GM12878 (cell line): ENCODE results near the gene TGFBRAP1. TPM values are rescaled to one million over a fixed set of nuclear protein-coding genes. Genes with fewer than 3 reads are reported as not detected.
A peak's percentile ranks its signal among the peaks of the same experiment; 100 is the strongest.

Experiments
- CREM ChIP-seq: IDR thresholded peaks from 2 replicates; pipeline ENCODE4 v1.6.1; 2014; ENCODE audit warnings: antibody characterized with exemption, low read depth
- DPF2 ChIP-seq: fragments of 450-650 bp; IDR thresholded peaks from 2 replicates; pipeline ENCODE4 v1.6.1; 2017; ENCODE audit warnings: mild to moderate bottlenecking
- EZH2 ChIP-seq: IDR thresholded peaks from 2 replicates; pipeline ENCODE4 v1.6.1; 2012; ENCODE audit warnings: low read depth, mild to moderate bottlenecking, control low read depth, inconsistent platforms, low read length, borderline replicate concordance; ENCODE audit not compliant: control insufficient read depth
- HDAC6 ChIP-seq: fragments of 200-600 bp; sonication (generic); IDR thresholded peaks from one replicate; pipeline ENCODE4 v1.8.0; 2017; ENCODE audit warnings: antibody characterized with exemption; ENCODE audit not compliant: unreplicated experiment
- JUNB ChIP-seq: IDR thresholded peaks from 2 replicates; pipeline ENCODE4 v1.6.1; 2016; ENCODE audit warnings: antibody characterized with exemption, mild to moderate bottlenecking
- MEF2B ChIP-seq: fragments of 450-650 bp; IDR thresholded peaks from 2 replicates; pipeline ENCODE4 v1.6.1; 2018; ENCODE audit warnings: mild to moderate bottlenecking, moderate library complexity; ENCODE audit not compliant: partially characterized antibody, poor library complexity, severe bottlenecking
- NFYA ChIP-seq: IDR thresholded peaks from 2 replicates; pipeline ENCODE4 v1.6.1; 2011; ENCODE audit warnings: low read depth, mild to moderate bottlenecking, low read length, improper control_type of control experiment, borderline replicate concordance
- POLR2A ChIP-seq: IDR thresholded peaks from 2 replicates; pipeline ENCODE4 v1.6.1; 2011; ENCODE audit warnings: low read depth, mild to moderate bottlenecking, low read length
- SIN3A ChIP-seq: IDR thresholded peaks from 2 replicates; pipeline ENCODE4 v1.6.1; 2012; ENCODE audit warnings: low read depth, low read length, improper control_type of control experiment
- SMC3 ChIP-seq: IDR thresholded peaks from 2 replicates; pipeline ENCODE4 v1.6.1; 2011; ENCODE audit warnings: low read length, improper control_type of control experiment, borderline replicate concordance
- TAF1 ChIP-seq: IDR thresholded peaks from 2 replicates; pipeline ENCODE4 v1.6.1; 2011; ENCODE audit warnings: mild to moderate bottlenecking, low read depth, low read length, borderline replicate concordance
- YBX1 ChIP-seq: fragments of 450-650 bp; IDR thresholded peaks from 2 replicates; pipeline ENCODE4 v1.6.1; 2016; ENCODE audit warnings: antibody characterized with exemption
- ZNF217 ChIP-seq: fragments of 450-650 bp; IDR thresholded peaks from 2 replicates; pipeline ENCODE4 v1.6.1; 2017; ENCODE audit warnings: antibody characterized with exemption, mild to moderate bottlenecking
- ZSCAN29 ChIP-seq: fragments of 450-650 bp; IDR thresholded peaks from 2 replicates; pipeline ENCODE4 v1.6.1; 2017; ENCODE audit warnings: mild to moderate bottlenecking, moderate library complexity
- polyA plus RNA-seq, 11 experiments: library from polyadenylated mRNA; depleted of rRNA in 4 of 11; unstranded in 6 of 11; stranded (reverse) in 5 of 11; fragments of >200 nt; fragmentation: Nextera tagmentation in 4 of 11; fragmentation: Illumina TruSeq in 1 of 11; extraction: Ambion mirVana in 4 of 11; extraction: Trizol in 1 of 11; gene quantifications; 1 replicate in 1 of 11; 2 replicates in 10 of 11; pipeline versions ENCODE4 v1.2.1 to v1.2.3, GENCODE V29; 2011 to 2016; ENCODE audit warnings: inconsistent platforms in 2 of 11, missing spikeins in 2 of 11, low read depth in 1 of 11
- total RNA-seq, 4 experiments: library from RNA; depleted of rRNA in 3 of 4; stranded (reverse); fragments of >200 nt in 3 of 4; fragmentation: Illumina TruSeq in 1 of 4; extraction: Trizol in 1 of 4; gene quantifications; 2 replicates each; pipeline versions ENCODE4 v1.2.1 to v1.2.3, GENCODE V29; 2013 to 2021
- TF ChIP-seq, protein P1 (sequence below): fragments of 450-650 bp; formaldehyde crosslinking; IDR thresholded peaks from 2 replicates; pipeline ENCODE4 v1.4.0; 2020; ENCODE audit warnings: mild to moderate bottlenecking, moderate library complexity
- TF ChIP-seq, protein P2 (sequence below): IDR thresholded peaks from 2 replicates; pipeline ENCODE4 v1.6.1; 2012; ENCODE audit warnings: low read depth, low read length, improper control_type of control experiment
- TF ChIP-seq, protein P3 (sequence below): fragments of 450-650 bp; IDR thresholded peaks from 2 replicates; pipeline ENCODE4 v1.6.1; 2016; ENCODE audit warnings: mild to moderate bottlenecking
- TF ChIP-seq, protein P4 (sequence below): fragments of 450-650 bp; IDR thresholded peaks from 2 replicates; pipeline ENCODE4 v1.6.1; 2017; ENCODE audit warnings: mild to moderate bottlenecking, moderate library complexity
- TF ChIP-seq, protein P5 (sequence below): fragments of 450-650 bp; IDR thresholded peaks from 2 replicates; pipeline ENCODE4 v1.6.1; 2014; ENCODE audit warnings: mild to moderate bottlenecking

The TGFBRAP1 gene
- total and polyA plus RNA-seq, 10 of the 15 experiments (the other 5 are each of a cell fraction or from before 2014, with no cell fraction given), result 7.9 to 37.4 (median 23.7) TPM

DNA sequence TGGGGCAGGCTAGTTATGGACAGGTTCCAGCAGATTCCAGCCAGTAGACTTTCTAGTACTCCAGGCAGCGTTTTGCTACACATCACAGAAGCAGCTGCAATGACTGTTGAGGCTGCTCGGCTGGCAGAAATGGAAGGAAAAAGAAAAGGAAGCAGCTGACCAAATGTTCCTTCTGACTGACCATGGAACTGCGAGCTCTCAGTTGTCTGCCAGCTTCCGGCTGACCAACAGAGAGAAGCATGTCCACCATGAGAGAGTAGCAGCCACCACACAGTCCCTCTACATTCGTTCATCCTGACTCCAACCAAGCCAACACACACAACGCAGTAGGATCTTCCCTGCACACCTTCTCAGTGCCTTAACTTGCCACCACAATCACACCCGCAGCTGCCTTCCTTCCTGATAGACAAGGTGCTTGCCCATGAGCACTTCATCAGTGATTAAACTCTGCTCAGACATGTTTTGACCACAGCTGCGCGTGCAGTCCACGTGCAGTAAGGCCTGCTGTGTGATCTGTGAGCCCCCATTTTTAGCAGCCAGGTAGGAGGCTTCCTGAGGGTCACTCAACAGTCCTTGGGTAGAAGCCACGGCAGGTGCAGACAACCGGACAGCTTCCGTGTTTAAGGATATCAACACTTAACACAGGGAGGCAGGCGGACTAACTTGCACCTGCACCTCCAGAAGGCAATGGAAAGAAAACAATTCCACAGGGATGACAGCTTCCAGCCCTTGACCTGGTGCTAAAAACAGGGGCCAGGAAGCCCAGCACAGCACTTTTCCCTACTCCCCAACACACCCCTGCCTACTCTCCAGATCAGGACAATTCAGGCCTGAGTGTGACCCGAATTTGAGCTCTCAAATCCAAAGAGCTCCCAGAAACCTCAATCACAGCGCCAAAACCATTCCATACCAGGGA, 996 bp downstream of the TGFBRAP1 start (continued):
- TF ChIP-seq, protein P1, sequence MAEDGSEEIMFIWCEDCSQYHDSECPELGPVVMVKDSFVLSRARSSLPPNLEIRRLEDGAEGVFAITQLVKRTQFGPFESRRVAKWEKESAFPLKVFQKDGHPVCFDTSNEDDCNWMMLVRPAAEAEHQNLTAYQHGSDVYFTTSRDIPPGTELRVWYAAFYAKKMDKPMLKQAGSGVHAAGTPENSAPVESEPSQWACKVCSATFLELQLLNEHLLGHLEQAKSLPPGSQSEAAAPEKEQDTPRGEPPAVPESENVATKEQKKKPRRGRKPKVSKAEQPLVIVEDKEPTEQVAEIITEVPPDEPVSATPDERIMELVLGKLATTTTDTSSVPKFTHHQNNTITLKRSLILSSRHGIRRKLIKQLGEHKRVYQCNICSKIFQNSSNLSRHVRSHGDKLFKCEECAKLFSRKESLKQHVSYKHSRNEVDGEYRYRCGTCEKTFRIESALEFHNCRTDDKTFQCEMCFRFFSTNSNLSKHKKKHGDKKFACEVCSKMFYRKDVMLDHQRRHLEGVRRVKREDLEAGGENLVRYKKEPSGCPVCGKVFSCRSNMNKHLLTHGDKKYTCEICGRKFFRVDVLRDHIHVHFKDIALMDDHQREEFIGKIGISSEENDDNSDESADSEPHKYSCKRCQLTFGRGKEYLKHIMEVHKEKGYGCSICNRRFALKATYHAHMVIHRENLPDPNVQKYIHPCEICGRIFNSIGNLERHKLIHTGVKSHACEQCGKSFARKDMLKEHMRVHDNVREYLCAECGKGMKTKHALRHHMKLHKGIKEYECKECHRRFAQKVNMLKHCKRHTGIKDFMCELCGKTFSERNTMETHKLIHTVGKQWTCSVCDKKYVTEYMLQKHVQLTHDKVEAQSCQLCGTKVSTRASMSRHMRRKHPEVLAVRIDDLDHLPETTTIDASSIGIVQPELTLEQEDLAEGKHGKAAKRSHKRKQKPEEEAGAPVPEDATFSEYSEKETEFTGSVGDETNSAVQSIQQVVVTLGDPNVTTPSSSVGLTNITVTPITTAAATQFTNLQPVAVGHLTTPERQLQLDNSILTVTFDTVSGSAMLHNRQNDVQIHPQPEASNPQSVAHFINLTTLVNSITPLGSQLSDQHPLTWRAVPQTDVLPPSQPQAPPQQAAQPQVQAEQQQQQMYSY, result no peak
- TF ChIP-seq ZSCAN29 (no peak), SMC3 (no peak), EZH2 (no peak), JUNB (no peak), MEF2B (no peak), CREM (0 out of 2 replicates have a peak, but pooled peaks have one; percentile 22), POLR2A (0 out of 2 replicates have a peak, but pooled peaks have one; percentile 22), HDAC6 (no peak), NFYA (no peak), SIN3A (no peak), ZNF217 (no peak), DPF2 (no peak), YBX1 (no peak), TAF1 (no peak)
- TF ChIP-seq, protein P2, sequence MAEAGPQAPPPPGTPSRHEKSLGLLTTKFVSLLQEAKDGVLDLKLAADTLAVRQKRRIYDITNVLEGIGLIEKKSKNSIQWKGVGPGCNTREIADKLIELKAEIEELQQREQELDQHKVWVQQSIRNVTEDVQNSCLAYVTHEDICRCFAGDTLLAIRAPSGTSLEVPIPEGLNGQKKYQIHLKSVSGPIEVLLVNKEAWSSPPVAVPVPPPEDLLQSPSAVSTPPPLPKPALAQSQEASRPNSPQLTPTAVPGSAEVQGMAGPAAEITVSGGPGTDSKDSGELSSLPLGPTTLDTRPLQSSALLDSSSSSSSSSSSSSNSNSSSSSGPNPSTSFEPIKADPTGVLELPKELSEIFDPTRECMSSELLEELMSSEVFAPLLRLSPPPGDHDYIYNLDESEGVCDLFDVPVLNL, result no peak
- TF ChIP-seq, protein P3, sequence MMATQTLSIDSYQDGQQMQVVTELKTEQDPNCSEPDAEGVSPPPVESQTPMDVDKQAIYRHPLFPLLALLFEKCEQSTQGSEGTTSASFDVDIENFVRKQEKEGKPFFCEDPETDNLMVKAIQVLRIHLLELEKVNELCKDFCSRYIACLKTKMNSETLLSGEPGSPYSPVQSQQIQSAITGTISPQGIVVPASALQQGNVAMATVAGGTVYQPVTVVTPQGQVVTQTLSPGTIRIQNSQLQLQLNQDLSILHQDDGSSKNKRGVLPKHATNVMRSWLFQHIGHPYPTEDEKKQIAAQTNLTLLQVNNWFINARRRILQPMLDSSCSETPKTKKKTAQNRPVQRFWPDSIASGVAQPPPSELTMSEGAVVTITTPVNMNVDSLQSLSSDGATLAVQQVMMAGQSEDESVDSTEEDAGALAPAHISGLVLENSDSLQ, result 0 out of 2 replicates have a peak, but pooled peaks have one; percentile 12
- TF ChIP-seq, protein P4, sequence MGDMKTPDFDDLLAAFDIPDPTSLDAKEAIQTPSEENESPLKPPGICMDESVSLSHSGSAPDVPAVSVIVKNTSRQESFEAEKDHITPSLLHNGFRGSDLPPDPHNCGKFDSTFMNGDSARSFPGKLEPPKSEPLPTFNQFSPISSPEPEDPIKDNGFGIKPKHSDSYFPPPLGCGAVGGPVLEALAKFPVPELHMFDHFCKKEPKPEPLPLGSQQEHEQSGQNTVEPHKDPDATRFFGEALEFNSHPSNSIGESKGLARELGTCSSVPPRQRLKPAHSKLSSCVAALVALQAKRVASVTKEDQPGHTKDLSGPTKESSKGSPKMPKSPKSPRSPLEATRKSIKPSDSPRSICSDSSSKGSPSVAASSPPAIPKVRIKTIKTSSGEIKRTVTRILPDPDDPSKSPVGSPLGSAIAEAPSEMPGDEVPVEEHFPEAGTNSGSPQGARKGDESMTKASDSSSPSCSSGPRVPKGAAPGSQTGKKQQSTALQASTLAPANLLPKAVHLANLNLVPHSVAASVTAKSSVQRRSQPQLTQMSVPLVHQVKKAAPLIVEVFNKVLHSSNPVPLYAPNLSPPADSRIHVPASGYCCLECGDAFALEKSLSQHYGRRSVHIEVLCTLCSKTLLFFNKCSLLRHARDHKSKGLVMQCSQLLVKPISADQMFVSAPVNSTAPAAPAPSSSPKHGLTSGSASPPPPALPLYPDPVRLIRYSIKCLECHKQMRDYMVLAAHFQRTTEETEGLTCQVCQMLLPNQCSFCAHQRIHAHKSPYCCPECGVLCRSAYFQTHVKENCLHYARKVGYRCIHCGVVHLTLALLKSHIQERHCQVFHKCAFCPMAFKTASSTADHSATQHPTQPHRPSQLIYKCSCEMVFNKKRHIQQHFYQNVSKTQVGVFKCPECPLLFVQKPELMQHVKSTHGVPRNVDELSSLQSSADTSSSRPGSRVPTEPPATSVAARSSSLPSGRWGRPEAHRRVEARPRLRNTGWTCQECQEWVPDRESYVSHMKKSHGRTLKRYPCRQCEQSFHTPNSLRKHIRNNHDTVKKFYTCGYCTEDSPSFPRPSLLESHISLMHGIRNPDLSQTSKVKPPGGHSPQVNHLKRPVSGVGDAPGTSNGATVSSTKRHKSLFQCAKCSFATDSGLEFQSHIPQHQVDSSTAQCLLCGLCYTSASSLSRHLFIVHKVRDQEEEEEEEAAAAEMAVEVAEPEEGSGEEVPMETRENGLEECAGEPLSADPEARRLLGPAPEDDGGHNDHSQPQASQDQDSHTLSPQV, result no peak
- TF ChIP-seq, protein P5, sequence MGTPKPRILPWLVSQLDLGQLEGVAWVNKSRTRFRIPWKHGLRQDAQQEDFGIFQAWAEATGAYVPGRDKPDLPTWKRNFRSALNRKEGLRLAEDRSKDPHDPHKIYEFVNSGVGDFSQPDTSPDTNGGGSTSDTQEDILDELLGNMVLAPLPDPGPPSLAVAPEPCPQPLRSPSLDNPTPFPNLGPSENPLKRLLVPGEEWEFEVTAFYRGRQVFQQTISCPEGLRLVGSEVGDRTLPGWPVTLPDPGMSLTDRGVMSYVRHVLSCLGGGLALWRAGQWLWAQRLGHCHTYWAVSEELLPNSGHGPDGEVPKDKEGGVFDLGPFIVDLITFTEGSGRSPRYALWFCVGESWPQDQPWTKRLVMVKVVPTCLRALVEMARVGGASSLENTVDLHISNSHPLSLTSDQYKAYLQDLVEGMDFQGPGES, result no peak
